Measurements from ENCODE around the gene NEURL4.

NEURL4 gene

GRCh38 chr17:7355053-7355452, 25.9 kb upstream of the NEURL4 start, which contains the start of gene TMEM95:
TMEM95 (plus strand) TSS chr17:7355156; CDS start chr17:7355205, 49 bp downstream.
- no peak for DNase-seq (ENCODE audit: extremely low spot score)
- ChIA-PET CTCF (interaction anchor here (0.8 to 4.8 kb wide), 36 partner anchors 9 to 333 kb away, joined by 3 to 55 read pairs (median 5); partner anchors contain the start of genes ACAP1, NEURL4, PLSCR3 and SENP3), POLR2A (interaction anchor here (1.0 to 1.3 kb wide), 2 partner anchors 130 kb away, joined by 3 to 4 read pairs; partner anchors contain the start of gene POLR2A)
- no peak for TF ChIP-seq CTCF (IDR thresholded peaks at IDR 0.05; ENCODE audit: control extremely low read depth, extremely low read depth, low read depth, missing control alignments)

- POLR2A ChIA-PET, result interaction anchor here (0.6 to 1.0 kb wide), 3 partner anchors 18 to 130 kb away, joined by 3 read pairs; partner anchors contain the start of genes ACAP1 and POLR2A
- DNase-seq (ENCODE audit: extremely low spot score), result peak; percentile 44
- TF ChIP-seq CTCF (IDR thresholded peaks at IDR 0.05; ENCODE audit: control extremely low read depth, extremely low read depth, low read depth, missing control alignments), result no peak
- CTCF ChIA-PET, result interaction anchor here (0.8 to 8.1 kb wide), 16 partner anchors 10 to 235 kb away, joined by 3 to 62 read pairs (median 8); partner anchors contain the start of genes ACAP1, SENP3, SOX15 and TMEM102
Measured at GRCh38 chr17:7354262-7354843, 25.2 kb upstream of the NEURL4 start.

GRCh38 chr17:7352910-7353635, 23.9 kb upstream of the NEURL4 start:
- ChIA-PET POLR2A (interaction anchor here (0.5 to 0.8 kb wide), 2 partner anchors 16 to 47 kb away, joined by 3 to 4 read pairs; partner anchors contain the start of gene ACAP1), CTCF (interaction anchor here (0.7 to 8.1 kb wide), 10 partner anchors 15 to 225 kb away, joined by 3 to 62 read pairs (median 5); partner anchors contain the start of genes ACAP1, SENP3 and TNFSF13)
- DNase-seq (ENCODE audit: extremely low spot score), result no peak
- TF ChIP-seq CTCF (IDR thresholded peaks at IDR 0.05; ENCODE audit: control extremely low read depth, extremely low read depth, low read depth, missing control alignments), result no peak

DNA sequence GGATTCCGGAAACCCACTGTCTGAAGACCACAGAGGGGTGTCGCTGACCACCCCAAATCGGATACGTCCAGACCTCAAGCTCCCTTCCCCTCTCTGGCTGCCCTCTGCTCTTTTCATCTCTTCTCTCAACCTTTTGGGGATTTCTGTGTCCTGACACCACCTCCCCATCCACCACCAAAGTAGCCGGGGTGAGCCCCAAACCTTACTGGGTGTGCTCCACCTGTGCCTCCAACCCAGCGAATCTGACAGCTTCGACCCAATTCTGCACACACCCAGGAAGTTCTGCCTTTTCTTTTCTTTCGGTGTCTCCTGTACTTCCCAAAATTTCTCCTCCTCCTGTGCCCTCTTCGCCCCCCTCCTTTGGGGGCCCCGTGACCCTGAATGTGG, 23.4 kb upstream of the NEURL4 start:
- no peak for DNase-seq (ENCODE audit: extremely low spot score)
- ChIA-PET POLR2A (no interaction called here), CTCF (interaction anchor here (0.7 to 8.1 kb wide), 6 partner anchors 16 to 225 kb away, joined by 3 to 62 read pairs (median 11); partner anchors contain the start of genes ACAP1, SENP3 and TNFSF13)
- TF ChIP-seq CTCF (IDR thresholded peaks at IDR 0.05; ENCODE audit: control extremely low read depth, extremely low read depth, low read depth, missing control alignments), result no peak

DNA sequence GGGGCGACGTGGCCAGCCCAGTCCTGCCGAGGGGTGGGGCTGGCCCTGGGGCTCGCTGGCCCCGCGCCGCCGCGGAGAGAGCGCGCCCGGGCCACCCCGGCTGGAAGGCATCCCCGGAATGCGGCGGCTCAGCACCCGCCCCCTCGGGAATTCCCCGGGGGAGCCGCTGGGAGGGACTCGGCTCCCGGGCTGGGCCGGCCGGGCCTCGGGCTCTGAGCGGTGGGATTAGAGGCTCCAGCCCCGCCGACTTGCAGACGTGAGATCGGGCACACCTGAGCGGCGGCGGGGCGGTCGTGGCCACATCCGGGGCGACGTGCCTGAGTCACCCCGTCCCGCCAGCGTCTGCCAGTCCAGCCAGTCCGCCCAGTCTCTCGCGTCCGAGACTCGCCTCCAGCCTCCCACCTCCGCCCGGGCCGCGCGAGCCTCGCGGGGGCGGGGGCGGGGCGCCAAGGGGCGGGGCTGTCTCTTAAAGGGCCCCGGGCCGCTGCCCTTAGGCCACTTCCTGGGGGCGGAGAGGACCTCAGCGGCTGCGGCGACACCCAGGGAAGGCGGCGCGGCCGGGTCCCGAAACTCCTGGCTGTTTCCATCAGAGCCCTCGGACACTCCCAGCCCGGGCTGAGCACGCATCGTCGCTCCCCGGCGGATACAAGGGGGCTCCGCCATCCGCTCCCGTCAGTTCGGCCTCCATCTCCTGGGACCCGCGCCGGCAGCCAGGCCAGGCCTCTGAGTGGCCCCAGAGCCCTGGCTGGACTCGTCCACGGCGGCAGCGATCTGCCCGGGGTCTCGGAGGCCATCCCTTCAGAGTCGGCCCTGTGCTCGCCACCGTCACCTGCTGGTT, 22.7 kb upstream of the NEURL4 start, which contains the start of gene KCTD11:
Gene KCTD11, plus strand, starts transcription at position 498 of the 838 bp plus-strand sequence.
- TF ChIP-seq CTCF (IDR thresholded peaks at IDR 0.05; ENCODE audit: control extremely low read depth, extremely low read depth, low read depth, missing control alignments), result peak; percentile 57
- peak; percentile 95 for DNase-seq (ENCODE audit: extremely low spot score)
- CTCF ChIA-PET, result interaction anchor here (1.5 to 8.1 kb wide), 4 partner anchors 15 to 208 kb away, joined by 3 to 62 read pairs (median 31); partner anchors contain the start of genes ACAP1, SENP3 and TNFSF13
- POLR2A ChIA-PET, result interaction anchor here (1.0 kb wide), 1 partner anchor 52 kb away, joined by 6 read pairs; the partner anchor contains the start of gene TMEM256
